GM15510 (cell line): Measurements from ENCODE around the gene ZNF497.

Experiments
- POLR2A ChIP-seq: IDR thresholded peaks from 3 replicates; pipeline ENCODE4 v1.6.1; 2011; ENCODE audit warnings: borderline replicate concordance; ENCODE audit not compliant: insufficient read length; ENCODE audit errors: extremely low read depth

The ZNF497 gene

GRCh38 chr19:58396691-58397532, 34.4 kb upstream of the ZNF497 start:
- TF ChIP-seq POLR2A = no peak

DNA sequence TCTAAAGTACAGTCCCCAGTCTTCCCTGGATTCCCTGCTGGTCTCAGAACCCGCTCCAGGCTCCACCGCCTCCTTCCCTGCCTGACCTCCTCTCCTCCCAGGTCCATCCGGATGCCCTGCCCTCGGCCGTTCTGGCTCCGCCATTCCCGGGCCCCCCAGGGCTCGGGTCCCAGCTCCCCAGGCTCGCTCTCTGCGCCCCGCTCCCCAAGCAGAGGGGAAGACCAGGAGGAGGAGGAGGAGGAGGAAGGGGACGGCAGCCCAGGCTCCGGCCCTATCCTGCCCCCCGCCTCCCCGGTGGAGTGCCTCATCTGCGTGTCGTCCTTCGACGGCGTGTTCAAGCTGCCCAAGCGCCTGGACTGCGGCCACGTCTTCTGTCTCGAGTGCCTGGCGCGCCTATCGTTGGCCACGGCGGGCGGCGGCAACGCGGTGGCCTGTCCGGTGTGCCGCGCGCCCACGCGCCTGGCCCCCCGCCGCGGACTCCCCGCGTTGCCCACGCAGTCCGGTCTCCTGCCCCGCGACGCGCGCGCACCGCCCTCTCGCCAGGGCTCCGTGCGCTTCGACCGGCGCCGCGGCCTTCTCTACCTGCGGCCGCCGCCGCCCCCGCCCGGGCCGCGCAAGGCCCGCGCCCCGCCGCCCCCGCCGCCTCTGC, 33.6 kb upstream of the ZNF497 start:
- peak; percentile 13 for TF ChIP-seq POLR2A

DNA sequence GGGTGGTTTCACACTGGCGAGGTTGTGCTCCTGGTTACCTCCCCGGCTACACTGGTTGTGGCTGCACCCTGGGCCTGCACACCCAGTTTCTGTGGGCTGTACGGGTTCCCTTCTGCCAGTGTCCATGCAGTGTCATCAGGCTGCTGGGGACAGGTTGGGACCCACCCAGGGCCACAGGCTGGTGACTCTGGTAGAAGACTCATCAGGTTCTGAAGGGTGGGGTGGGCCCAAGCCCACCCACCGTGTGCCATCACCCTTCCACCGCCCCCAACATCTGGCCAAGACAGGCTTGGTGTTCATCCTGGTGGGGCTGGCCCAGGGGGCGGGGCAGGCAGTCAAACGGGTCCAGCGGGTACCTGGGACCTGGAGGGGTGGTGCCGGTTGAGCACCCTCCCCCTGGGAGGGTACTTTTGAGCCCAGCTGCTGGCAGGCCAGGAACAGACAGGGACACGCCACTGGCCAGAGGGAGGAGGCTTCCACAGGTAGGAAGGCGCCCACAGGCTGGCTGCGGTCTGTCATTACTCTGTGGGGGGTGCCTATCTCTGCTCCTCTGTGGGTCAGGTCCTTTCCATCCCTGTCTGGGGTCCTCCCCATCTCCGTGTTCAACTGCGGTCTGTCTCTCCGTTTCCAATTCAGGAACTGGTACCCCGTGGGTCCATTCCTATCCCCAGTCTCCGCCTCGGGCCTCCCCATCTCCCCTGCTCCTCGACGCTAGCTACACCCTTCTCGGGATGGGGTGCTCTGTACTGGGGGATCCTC, 32.8 kb upstream of the ZNF497 start, which contains the start of gene RNF225:
Gene RNF225, plus strand, starts transcription at position 437 of the 759 bp plus-strand sequence. CDS start 434 bp downstream, outside the sequence.
- no peak for TF ChIP-seq POLR2A

DNA sequence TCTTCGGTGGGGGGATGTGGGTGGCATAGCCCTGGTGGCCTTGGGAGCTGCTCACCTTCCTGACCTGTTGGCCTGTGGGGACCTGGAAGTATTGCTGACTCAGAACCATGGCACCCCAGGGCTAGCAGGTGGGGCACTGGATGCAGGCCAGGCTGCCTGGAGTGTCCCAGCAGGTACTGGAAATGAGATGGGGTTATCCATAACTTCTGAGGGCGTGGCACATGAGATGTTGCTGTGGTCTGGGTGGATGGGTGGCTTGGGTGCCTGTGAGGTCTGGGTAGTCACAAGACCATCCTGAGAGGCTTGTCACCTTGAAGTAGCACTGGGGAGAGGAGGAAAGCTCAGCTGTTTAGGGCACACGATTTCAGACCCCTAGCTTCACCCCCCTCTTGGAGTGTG, 32.3 kb upstream of the ZNF497 start:
- TF ChIP-seq POLR2A = no peak

DNA sequence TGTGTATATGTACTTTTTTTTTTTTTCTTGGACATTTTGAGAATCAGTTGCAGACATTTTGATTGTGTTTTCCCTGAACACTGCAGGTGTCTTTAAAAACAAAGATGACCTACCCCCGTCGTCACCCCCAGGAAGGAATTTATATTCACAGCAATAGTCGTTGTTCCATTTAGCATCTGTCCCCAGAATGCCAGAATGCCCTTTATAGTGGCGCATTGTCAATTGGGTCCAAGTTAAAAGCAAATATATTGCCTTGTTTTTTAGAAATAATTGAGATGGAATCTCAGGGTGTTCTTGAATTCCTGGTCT, 31.1 kb upstream of the ZNF497 start:
- no peak for TF ChIP-seq POLR2A

DNA sequence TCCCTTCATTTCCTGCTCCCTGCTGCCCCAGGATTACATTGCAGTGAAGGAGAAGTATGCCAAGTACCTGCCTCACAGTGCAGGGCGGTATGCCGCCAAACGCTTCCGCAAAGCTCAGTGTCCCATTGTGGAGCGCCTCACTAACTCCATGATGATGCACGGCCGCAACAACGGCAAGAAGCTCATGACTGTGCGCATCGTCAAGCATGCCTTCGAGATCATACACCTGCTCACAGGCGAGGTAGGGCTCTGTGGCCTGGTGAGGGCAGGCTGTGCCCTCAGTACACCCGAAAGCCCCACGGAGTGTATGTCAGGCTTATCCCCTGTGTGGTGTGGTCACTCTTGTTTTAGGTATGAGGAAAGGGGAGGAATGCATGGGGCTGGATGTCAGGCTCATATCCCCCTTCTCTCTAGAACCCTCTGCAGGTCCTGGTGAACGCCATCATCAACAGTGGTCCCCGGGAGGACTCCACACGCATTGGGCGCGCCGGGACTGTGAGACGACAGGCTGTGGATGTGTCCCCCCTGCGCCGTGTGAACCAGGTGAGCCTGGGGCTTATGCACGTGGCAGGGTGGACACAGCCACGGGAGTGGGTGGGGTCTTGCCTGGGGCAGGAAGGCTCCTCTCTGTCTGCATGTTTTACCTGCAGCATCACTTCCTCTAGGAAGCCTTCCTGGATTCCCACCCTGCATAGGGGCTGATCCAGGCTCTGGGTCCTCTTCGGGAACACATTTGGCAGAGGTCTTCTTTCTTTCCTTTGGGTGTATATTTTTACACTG, 30.6 kb upstream of the ZNF497 start:
- no peak for TF ChIP-seq POLR2A

- TF ChIP-seq POLR2A = no peak
These were observed 25.6 kb upstream of the ZNF497 start for GRCh38 chr19:58388175-58388526.

- no peak for TF ChIP-seq POLR2A
These were observed 25.0 kb upstream of the ZNF497 start for GRCh38 chr19:58387338-58388174.

- TF ChIP-seq POLR2A = peak; percentile 97
These were observed 24.2 kb upstream of the ZNF497 start, which contains the start of gene RPS5 for GRCh38 chr19:58386576-58387337. RPS5 (plus strand) TSS chr19:58387269; CDS start chr19:58388138, 869 bp downstream.

DNA sequence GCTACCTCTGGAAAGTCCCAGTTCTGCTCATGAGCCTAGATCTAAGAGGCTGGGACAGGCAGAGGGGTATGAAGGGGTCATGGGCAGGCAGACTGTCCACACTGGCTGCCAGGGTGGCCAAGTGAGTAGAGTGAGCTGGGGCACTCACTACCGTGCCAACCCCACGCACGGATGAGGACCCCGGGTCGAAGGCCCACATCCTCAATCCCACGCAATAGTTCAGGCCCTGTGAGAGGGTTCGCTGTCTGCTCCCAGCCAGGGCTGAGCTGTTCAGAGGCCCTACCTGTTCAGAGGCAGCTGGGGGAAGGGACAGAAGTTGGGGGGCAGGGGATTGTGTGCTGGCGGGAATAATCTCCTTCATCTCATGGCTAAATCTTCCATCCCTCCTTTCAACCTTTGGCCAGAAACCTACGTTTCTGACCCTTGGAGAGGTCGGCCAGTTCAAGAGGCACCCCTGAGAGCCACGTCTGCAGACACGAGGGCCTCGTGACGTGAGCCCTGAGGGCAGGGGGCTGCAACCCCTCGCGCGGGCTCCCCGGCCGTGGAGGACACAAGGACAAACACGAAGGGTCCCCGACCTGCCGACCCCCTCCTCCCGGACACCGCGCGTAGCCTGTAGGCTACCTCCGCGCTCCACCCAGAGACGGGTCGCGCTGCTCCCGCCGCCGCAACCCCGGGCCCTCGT, 23.5 kb upstream of the ZNF497 start:
- peak; percentile 27 for TF ChIP-seq POLR2A

- TF ChIP-seq POLR2A = no peak
These were observed 22.9 kb upstream of the ZNF497 start for GRCh38 chr19:58385313-58385890.

DNA sequence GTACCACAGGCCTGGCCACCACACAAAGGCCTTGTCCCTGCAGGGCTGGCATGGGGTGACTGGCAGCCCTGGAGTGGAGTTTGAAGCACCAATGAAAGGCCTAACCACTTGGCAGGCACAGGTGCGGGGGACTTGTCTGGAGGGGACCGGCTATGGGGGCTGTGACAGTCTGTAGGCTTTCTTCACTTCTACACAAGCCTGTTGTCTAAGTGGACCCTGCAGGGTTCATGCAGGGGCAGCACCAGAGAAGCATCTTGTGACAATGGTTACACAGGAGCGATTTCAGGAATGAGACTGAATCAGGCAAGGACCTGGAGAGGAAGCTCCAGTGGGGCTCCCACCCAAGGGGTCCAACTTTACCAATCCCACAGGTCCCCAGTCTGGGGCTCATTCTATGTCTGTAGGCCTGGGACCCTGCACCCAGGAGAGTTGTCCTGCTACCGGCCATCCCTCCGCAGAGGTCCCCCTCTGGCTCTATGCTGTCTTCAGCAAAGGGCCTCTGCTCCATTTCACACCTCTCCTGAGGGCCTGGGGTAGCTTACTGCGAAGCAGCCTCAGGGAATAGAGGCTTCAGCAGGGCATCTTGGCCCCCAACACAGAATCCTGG, 20.5 kb upstream of the ZNF497 start:
- TF ChIP-seq POLR2A = no peak

DNA sequence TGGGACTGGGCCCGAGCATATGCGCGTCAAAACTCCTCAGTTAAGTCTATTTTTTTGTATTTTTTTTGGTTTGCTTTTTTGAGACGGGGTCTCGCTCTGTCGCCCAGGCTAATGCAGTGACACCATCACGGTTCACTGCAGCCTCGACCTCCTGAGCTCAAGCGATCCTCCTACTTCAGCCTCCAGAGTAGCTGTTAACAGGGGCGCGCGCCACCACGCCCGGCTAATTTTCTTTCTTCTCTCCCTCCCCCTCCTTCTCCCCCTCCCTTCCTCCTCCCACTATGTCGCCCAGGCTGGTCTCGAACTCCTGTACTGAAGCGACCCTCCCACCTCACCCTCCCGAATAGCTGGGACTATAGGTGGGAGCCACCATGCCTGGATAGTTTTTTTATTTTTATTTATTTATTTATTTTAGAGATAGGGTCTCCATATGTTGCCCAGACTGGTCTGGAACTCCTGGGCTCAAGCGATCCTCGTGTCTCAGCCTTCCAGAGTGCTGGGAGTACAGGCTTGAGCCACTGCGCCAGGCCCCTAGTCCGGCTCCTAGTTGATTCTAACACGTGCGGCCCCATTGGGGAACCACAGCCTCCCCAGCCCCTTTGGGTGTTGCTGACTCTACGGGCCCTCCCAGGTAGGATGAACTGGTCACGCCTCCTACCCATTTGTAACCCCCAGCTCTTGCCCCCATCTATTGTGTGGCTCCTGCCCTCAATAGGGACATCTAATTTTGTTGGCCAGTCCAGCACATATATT, 19.1 kb upstream of the ZNF497 start:
- no peak for TF ChIP-seq POLR2A
